ENCODE results near the gene THOC6.

Gene THOC6

DNA sequence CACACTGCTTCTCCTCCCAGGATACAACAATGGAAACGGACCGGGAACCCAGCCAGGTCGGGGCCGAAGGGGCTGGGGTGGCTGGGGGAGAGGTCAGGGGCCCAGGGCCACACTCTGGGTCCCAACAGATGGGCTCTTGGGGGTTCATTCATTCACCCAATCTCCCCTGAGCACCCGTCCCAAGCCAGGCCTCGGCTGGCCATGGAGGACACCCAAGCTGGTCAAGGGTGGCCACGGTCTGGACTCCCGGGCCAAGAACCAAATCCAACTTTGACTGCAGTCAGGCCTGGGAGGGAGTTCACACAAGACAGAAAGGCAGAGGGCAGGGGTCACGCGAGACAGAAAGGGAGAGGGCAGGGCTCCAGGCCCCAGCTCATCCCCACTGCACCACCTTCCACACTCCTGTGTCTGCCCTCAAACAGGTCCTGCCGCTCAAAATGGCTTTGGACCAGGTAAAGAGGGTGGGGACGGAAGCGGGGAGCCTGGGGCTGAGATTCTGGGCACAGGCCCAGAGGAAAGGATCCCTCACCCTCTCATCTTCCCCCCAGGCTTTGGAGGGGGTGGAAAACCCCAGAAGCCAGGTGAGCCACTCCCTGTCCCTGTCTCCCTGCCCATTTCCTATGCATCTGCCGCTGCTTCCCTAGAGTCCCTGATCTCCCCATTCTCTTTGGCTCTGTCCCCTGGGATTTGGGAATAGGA lies 31.3 kb upstream of the THOC6 start:
- no peak for DNase-seq

GRCh38 chr16:2996298-2996697 lies 27.5 kb upstream of the THOC6 start:
- DNase-seq = no peak

- DNase-seq = no peak
These were observed 23.9 kb upstream of the THOC6 start for GRCh38 chr16:2999929-3000328.

DNA sequence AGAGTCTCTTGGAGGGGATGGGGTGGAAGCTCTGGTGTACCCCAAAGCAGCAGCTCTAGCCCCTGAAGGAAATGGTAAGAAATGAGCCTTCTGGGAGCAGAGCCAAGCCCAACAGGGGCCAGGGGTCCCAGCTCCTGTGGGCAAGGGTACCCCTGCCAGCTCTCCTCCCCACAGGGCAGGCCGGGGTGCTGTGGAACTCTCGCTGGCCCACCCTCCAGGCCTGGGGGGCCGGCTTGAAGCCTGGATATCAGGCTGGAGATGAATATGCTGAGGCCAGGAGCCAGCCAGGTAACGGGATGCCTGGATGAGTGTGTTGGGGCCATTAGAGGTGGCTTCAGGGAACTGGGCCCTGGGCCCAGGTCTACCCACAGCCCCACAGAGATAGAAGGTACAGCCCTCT lies 23.3 kb upstream of the THOC6 start:
- DNase-seq = no peak

GRCh38 chr16:3001316-3001715 lies 22.5 kb upstream of the THOC6 start:
- no peak for DNase-seq

DNA sequence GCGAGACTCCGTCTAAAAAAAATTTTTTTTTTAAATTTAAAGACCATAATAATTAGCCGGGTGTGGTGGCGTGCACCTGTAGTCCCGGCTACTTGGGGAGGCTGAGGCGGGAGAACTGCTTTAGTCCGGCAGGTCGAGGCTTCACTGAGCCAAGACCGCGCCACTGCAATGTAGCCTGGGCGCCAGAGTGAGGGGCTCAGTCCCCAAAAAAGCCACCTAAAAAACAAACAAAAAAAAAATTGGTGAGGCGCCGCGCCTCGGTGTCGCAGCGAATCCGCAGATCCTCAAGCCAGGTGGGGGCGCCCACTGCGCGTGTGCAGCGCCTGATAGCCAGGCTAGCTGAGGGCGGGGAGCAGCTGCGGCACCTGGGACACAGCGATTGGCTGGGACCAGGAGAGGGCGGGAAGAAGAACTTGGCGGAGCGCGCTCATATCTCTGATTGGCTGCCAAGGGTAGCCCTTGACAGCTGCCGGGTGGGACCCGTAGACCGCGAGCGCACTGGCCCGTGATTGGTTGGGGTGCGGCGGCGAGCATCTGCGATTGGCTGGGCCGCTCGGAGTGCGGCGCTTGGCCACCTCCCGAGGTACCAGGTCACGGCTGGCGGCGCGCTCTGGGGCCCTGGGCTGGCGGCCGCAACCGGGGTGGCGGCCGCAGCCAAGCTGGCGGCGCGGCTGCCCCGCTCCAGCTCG lies 20.1 kb upstream of the THOC6 start:
- DNase-seq = peak; percentile 98

- no peak for DNase-seq
These were observed 19.5 kb upstream of the THOC6 start for GRCh38 chr16:3004319-3004718.

DNA sequence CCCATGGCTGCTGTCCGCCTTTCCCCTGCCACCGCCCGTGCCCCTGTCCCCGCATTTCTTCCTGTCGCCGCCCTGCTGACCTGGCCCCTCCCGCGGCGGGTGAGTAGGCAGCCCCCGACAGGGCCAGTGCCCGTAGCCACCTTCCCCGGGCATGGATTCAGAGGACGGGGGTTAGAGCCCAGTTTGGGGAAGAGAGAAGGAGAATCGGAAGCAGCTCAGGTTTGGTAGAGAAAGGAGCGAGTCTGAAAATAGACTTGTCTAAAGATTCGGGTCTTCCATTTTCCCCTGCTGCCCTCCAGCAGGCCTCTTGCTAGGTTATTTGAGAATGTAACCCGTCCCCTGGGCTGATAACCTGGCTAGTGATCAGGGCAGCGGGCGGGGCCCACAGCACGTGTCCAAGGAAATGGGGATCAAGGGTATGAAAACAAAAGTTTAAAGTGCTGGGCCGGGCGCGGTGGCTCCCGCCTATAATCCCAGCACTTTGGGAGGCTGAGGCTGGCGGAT lies 19.0 kb upstream of the THOC6 start:
- no peak for DNase-seq

GRCh38 chr16:3007059-3007956 lies 16.5 kb upstream of the THOC6 start:
- no peak for DNase-seq

DNA sequence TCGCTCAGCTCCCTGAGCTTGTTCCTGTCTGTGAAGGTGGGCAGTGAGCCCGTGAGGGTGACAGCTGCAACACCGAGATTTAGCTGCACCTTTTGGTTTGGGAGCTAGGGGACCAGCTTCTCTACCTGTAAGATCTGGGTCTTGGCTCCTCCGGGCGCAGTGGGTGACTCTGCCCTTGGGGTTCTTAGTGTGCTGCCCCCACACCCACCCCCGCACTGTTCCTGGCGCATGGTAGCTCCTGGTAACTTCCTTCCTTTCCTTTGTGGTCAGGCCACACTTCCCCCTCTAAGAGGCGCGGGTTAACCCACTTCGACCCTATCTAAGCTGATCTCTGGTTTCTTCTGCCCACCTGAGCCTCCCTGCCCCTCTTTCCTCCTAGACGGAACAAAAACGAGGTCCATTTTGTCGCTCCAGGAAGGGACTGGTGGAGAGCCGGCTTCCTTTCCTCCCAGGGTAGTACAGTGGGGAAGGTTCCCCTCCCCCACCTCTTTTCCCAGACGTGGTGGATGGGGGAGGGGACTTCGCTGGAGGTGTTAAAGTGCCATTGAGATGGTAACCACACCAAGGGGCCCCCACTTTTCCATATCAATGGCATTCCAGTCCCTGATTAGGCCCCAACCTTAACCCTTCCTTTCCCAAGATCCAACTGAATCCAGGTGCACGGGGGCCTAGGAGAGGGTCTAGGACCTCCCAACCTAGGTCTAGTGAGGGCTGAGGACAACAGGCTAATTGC lies 15.7 kb upstream of the THOC6 start:
- DNase-seq = no peak

- no peak for DNase-seq
These were observed 15.2 kb upstream of the THOC6 start for GRCh38 chr16:3008690-3009037.

- DNase-seq = no peak
These were observed 14.1 kb upstream of the THOC6 start for GRCh38 chr16:3009568-3010390.

- no peak for DNase-seq
These were observed 13.3 kb upstream of the THOC6 start for GRCh38 chr16:3010510-3010909.

- DNase-seq = no peak
These were observed 11.6 kb upstream of the THOC6 start for GRCh38 chr16:3012246-3012645.

GRCh38 chr16:3012828-3013420 lies 10.9 kb upstream of the THOC6 start, which contains the start of gene CLDN9:
TSS of gene CLDN9 (plus strand) at chr16:3012923. CDS start at chr16:3013363, 440 bp downstream.
- no peak for DNase-seq

GRCh38 chr16:3013491-3013951 lies 10.3 kb upstream of the THOC6 start:
- no peak for DNase-seq

GRCh38 chr16:3013998-3014690 lies 9.7 kb upstream of the THOC6 start:
- no peak for DNase-seq

DNA sequence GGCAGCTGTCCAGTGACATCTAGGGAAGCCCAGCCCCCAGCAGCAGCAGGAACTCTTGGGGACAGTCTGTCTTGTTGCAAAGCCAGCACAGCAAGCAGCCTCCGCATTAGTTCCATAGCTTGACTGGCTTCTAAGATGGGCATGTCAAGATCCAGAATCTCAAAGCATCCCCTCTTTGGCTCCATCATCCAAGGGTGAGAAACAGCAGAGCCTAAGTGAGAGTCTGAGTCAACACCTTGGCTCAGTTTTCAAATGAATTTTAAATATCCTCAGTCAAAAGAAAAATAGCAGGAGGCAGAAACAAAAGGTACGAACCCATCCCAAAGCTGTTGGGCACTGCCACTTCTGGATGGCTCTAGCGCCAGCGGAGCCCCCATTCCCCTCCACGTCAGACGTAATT lies 8.9 kb upstream of the THOC6 start:
- DNase-seq = no peak

- no peak for DNase-seq
These were observed 7.8 kb upstream of the THOC6 start for GRCh38 chr16:3015865-3016521.

DNA sequence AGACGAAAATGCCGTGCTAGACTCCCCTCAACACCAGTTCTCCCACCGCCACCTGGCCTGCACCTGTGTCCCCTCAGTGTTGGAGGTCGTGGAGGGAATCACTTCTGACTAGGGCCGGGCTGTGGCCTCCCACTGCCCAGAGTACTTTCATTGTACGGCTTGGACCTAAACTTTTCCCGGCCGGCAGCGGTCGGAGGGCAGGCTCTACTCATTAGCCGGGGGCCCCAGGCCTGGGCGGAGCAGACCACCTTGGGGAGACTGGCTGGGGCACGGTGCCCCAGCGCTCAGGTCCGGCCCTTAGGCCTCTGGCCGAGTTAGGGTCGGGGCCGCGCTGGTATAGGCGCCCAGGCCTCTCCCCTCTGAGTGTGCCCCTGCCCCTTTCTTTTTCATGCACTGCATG lies 6.5 kb upstream of the THOC6 start:
- no peak for DNase-seq
